ENCODE measurements around the gene DGKB. TPM values are rescaled to one million over a fixed set of nuclear protein-coding genes. Genes with fewer than 3 reads are reported as not detected.

The DGKB gene
- total RNA-seq, 4 donors from 2014 or later, result 0.07 to 0.95 (median 0.34) TPM

DNA sequence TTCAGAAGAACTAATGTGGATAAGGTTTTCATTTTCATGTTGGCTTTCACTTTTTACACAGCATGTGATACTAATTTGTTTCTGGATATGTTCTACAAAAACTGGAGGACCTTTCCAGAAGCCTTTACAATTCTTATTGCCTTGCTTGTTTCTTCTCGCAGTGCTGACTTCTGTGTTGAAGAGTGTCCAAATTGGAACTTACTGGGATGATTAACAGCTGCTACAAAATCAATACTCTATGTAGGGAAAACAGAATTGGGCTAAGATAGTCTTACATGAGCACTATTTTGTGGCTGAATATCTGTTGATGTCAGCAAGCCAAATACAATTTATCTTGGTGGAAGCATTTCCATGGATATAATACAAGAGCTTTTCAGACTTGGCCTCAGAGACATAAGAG, 351.2 kb downstream of the DGKB start:
- Histone ChIP-seq H3K4me3 (no peak overlapping the region), H3K36me3 (no peaks in the 10 kb centered on the region), H3K4me1 (no peaks in the 10 kb centered on the region), H3K9me3 (no peaks in the 10 kb centered on the region), H3K27ac (no peak overlapping the region), H3K27me3 (no peaks in the 10 kb centered on the region)
- in situ Hi-C loops (cut with MboI; ENCODE audit: low sequenced_read_pairs in 4 of 4) (no loop called here), intact Hi-C loops (cut with DNase I; ENCODE audit: low total_unique reads) (no loop called here)
- no peak for TF ChIP-seq POLR2A (IDR thresholded peaks at IDR 0.05)
- TF ChIP-seq CTCF (IDR thresholded peaks at IDR 0.05 in 4 of 5, conservative IDR thresholded peaks at IDR 0.05 in 1 of 5), result no peak
- DNase-seq, result no peak
- no peak for ATAC-seq

DNA sequence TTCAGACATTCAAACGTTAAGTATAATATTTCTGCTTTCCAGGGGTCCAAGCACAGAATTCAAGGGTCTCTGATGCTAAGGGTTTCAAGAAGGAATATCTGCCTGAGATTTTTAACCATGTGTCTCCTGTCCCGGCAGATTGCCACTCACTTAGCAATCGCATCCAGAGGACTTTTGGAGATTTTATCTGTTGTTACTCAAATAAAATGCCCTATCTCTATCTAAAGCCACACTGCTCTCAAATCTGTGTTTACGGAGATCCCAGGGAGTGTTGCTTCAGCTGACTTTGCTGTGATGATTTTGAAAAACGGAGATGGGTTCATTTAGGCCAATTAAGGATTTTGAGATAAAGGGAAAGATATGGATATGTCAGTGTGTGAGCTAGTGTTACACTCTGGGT, 359.9 kb downstream of the DGKB start:
- DNase-seq (no peak), ATAC-seq (no peak)
- TF ChIP-seq POLR2A (IDR thresholded peaks at IDR 0.05), result no peak
- TF ChIP-seq CTCF (IDR thresholded peaks at IDR 0.05 in 4 of 5, conservative IDR thresholded peaks at IDR 0.05 in 1 of 5), result no peak
- Histone ChIP-seq H3K4me3 (no peak overlapping the region), H3K36me3 (no peaks in the 10 kb centered on the region), H3K9me3 (no peaks in the 10 kb centered on the region), H3K27ac (no peak overlapping the region), H3K27me3 (no peaks in the 10 kb centered on the region), H3K4me1 (no peaks in the 10 kb centered on the region)
- in situ Hi-C loops (cut with MboI; ENCODE audit: low sequenced_read_pairs in 4 of 4), result no loop called here
- intact Hi-C loops (cut with DNase I; ENCODE audit: low total_unique reads), result no loop called here

GRCh38 chr7:14521183-14521582, 381.4 kb downstream of the DGKB start:
- Histone ChIP-seq H3K4me3 (no peak overlapping the region), H3K9me3 (no peaks in the 10 kb centered on the region), H3K4me1 (no peaks in the 10 kb centered on the region), H3K27ac (no peak overlapping the region), H3K27me3 (no peaks in the 10 kb centered on the region), H3K36me3 (no peaks in the 10 kb centered on the region)
- DNase-seq (no peak), ATAC-seq (no peak)
- intact Hi-C loops (cut with DNase I; ENCODE audit: low total_unique reads), result no loop called here
- in situ Hi-C loops (cut with MboI; ENCODE audit: low sequenced_read_pairs in 4 of 4), result no loop called here
- no peak for TF ChIP-seq POLR2A (IDR thresholded peaks at IDR 0.05)
- no peak for TF ChIP-seq CTCF (IDR thresholded peaks at IDR 0.05 in 4 of 5, conservative IDR thresholded peaks at IDR 0.05 in 1 of 5)

- H3K27ac ChIP-seq, result no peak overlapping the region
- no peak overlapping the region for H3K4me3 ChIP-seq
- ATAC-seq (no peak), DNase-seq (no peak)
- H3K27me3 ChIP-seq, result no peaks in the 10 kb centered on the region
- intact Hi-C loops (cut with DNase I; ENCODE audit: low total_unique reads), result no loop called here
- H3K9me3 ChIP-seq, result no peaks in the 10 kb centered on the region
- H3K4me1 ChIP-seq, result no peaks in the 10 kb centered on the region
- in situ Hi-C loops (cut with MboI; ENCODE audit: low sequenced_read_pairs in 4 of 4), result no loop called here
- no peaks in the 10 kb centered on the region for H3K36me3 ChIP-seq
- TF ChIP-seq POLR2A (IDR thresholded peaks at IDR 0.05) (no peak), CTCF (IDR thresholded peaks at IDR 0.05 in 4 of 5, conservative IDR thresholded peaks at IDR 0.05 in 1 of 5) (no peak)
These were observed 392.3 kb downstream of the DGKB start for GRCh38 chr7:14510268-14510667.

- no peak overlapping the region for H3K4me3 ChIP-seq
- no peak for TF ChIP-seq CTCF (IDR thresholded peaks at IDR 0.05 in 4 of 5, conservative IDR thresholded peaks at IDR 0.05 in 1 of 5)
- TF ChIP-seq POLR2A (IDR thresholded peaks at IDR 0.05), result no peak
- DNase-seq (no peak), ATAC-seq (no peak)
- intact Hi-C loops (cut with DNase I; ENCODE audit: low total_unique reads) (no loop called here), in situ Hi-C loops (cut with MboI; ENCODE audit: low sequenced_read_pairs in 4 of 4) (no loop called here)
- no peaks in the 10 kb centered on the region for H3K9me3 ChIP-seq
- no peak overlapping the region for H3K27ac ChIP-seq
- H3K36me3 ChIP-seq, result no peaks in the 10 kb centered on the region
- H3K27me3 ChIP-seq, result no peaks in the 10 kb centered on the region
- no peaks in the 10 kb centered on the region for H3K4me1 ChIP-seq
These were observed 394.9 kb downstream of the DGKB start for GRCh38 chr7:14507617-14508016.
